Suprapubic skin (tissue), 4 donors: Measurements from ENCODE around the gene AK2. TPM values are rescaled to one million over a fixed set of nuclear protein-coding genes. Genes with fewer than 3 reads are reported as not detected.

Experiments used
- DNase-seq, 2 donors: peaks; one replicate each; pipeline ENCODE4 v3.0.0-alpha.2; 2019; ENCODE audit warnings: low spot score in 2 of 2
- H3K27ac ChIP-seq: fragments of 200-600 bp; sonication (generic); one replicate; pipeline ENCODE4 v1.5.1; 2019
- H3K27me3 ChIP-seq: fragments of 200-600 bp; sonication (generic); one replicate; pipeline ENCODE4 v1.5.1; 2019
- H3K36me3 ChIP-seq: fragments of 200-600 bp; sonication (generic); one replicate; pipeline ENCODE4 v1.5.1; 2019
- H3K4me1 ChIP-seq: fragments of 200-600 bp; sonication (generic); one replicate; pipeline ENCODE4 v1.5.1; 2019
- H3K4me3 ChIP-seq: fragments of 200-600 bp; sonication (generic); one replicate; pipeline ENCODE4 v1.5.1; 2019; ENCODE audit warnings: mild to moderate bottlenecking
- H3K9me3 ChIP-seq: fragments of 200-600 bp; sonication (generic); one replicate; pipeline ENCODE4 v1.5.1; 2019
- CTCF ChIP-seq, 2 donors: fragments of 200-600 bp in 1 of 2; fragments of 450-650 bp in 1 of 2; sonication (generic) in 1 of 2; IDR thresholded peaks; one replicate each; pipeline ENCODE4 v1.5.1; 2016 to 2019; ENCODE audit warnings: antibody characterized with exemption in 2 of 2, mild to moderate bottlenecking in 1 of 2, moderate library complexity in 1 of 2
- EP300 ChIP-seq: sonication (generic); formaldehyde crosslinking; IDR thresholded peaks from one replicate; pipeline ENCODE4 v1.6.1; 2017; ENCODE audit warnings: antibody characterized with exemption
- POLR2A ChIP-seq, 2 donors: fragments of 450-650 bp; IDR thresholded peaks; one replicate each; pipeline ENCODE4 v1.6.1; 2017; ENCODE audit warnings: antibody characterized with exemption in 2 of 2, mild to moderate bottlenecking in 2 of 2, moderate library complexity in 2 of 2
- POLR2AphosphoS5 ChIP-seq, 3 donors: sonication (generic); formaldehyde crosslinking; IDR thresholded peaks; one replicate each; pipeline ENCODE4 v1.6.1; 2017; ENCODE audit warnings: antibody characterized with exemption in 3 of 3
- WGBS: methylation state at CpG from one replicate; pipeline ENCODE4 v1.1.5; 2018; 5-methylcytosine and 5-hydroxymethylcytosine counted together
- total RNA-seq, 4 donors: library from RNA; depleted of rRNA; stranded (reverse); fragments of >200 nt; gene quantifications; one replicate each; pipeline ENCODE4 v1.1.0, GENCODE V29; 2016

The AK2 gene
- total RNA-seq, 4 donors from 2014 or later: 122 to 139 (median 125) TPM

GRCh38 chr1:32984090-32984454 is 52.6 kb downstream of the AK2 start:
- H3K4me3 ChIP-seq: no peak overlapping the region
- H3K27ac ChIP-seq: no peak overlapping the region
- DNase-seq: no peak
- H3K27me3 ChIP-seq: no peaks in the 10 kb centered on the region
- peaks cover 32% of the 10 kb centered on the region for H3K4me1 ChIP-seq
- WGBS: 50% methylated on average over 4 of the region's 4 CpGs
- no peaks in the 10 kb centered on the region for H3K36me3 ChIP-seq
- H3K9me3 ChIP-seq: no peaks in the 10 kb centered on the region
- TF ChIP-seq POLR2A (IDR thresholded peaks at IDR 0.05): no peak
- no peak for TF ChIP-seq POLR2AphosphoS5 (IDR thresholded peaks at IDR 0.05)
- TF ChIP-seq EP300: no peak
- no peak for TF ChIP-seq CTCF (IDR thresholded peaks at IDR 0.05)

GRCh38 chr1:32983020-32983419 is 53.7 kb downstream of the AK2 start:
- Histone ChIP-seq H3K27me3 (no peaks in the 10 kb centered on the region), H3K36me3 (no peaks in the 10 kb centered on the region), H3K27ac (no peak overlapping the region), H3K9me3 (no peaks in the 10 kb centered on the region), H3K4me1 (peaks cover 21% of the 10 kb centered on the region), H3K4me3 (no peak overlapping the region)
- TF ChIP-seq POLR2A (IDR thresholded peaks at IDR 0.05): no peak
- no peak for TF ChIP-seq EP300
- no peak for TF ChIP-seq CTCF (IDR thresholded peaks at IDR 0.05)
- no peak for TF ChIP-seq POLR2AphosphoS5 (IDR thresholded peaks at IDR 0.05)
- 88% methylated on average over 3 of the region's 3 CpGs for WGBS
- no peak for DNase-seq

DNA sequence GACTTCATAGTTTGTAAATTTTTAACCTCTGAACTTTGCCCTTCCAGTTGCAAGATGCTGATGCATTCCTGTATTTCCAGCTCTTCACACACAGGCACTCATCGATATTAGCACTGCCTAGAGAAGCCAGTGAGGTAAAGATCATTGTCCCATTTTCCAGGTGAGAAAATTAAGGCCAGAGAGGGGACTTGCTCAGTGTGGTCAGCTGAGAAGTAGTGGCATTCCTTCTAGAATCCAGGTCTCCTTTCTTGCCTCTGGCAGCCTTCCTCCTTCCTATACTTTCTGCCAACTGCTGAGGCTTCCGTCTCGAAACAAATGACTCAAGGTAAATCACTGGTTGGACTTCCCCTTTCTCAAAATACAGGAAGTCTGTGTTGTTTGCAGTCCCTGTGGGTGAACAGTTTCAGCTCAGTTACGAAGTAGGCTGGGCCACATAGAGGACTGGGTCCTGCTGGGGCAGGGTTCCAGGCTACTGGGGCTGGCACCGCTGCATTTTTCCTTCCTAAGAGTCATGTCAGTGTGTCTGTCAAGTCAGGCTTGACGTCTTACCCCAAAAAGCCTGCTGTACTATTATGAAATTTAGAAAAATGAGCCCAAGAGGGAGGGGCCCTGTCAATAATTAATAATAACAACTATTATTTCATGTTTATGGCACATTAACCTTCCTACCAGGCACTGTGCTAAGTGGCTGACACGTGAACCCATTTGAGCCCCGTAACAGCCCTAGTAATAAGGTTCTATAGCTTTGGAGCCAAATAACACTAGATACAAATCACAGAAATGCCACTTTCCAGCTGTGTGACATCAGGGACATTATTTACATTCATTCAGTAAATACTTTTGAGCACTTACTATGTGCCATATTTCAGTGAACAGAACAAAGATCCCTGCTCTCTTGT is 55.4 kb downstream of the AK2 start:
- peaks cover 19% of the 10 kb centered on the region for H3K4me1 ChIP-seq
- H3K36me3 ChIP-seq: no peaks in the 10 kb centered on the region
- TF ChIP-seq POLR2AphosphoS5 (IDR thresholded peaks at IDR 0.05) (peak in 1 of 3 donors; percentile 10), POLR2A (IDR thresholded peaks at IDR 0.05) (peak in 1 of 2 donors; percentile 38), CTCF (IDR thresholded peaks at IDR 0.05) (no peak), EP300 (no peak)
- H3K9me3 ChIP-seq: no peaks in the 10 kb centered on the region
- WGBS: 18% methylated on average over 8 of the region's 8 CpGs
- H3K27ac ChIP-seq: peak overlapping the region; percentile 75
- no peaks in the 10 kb centered on the region for H3K27me3 ChIP-seq
- no peak for DNase-seq
- H3K4me3 ChIP-seq: no peak overlapping the region

- H3K27ac ChIP-seq: no peak overlapping the region
- no peaks in the 10 kb centered on the region for H3K27me3 ChIP-seq
- no peak overlapping the region for H3K4me3 ChIP-seq
- no peak for DNase-seq
- TF ChIP-seq POLR2AphosphoS5 (IDR thresholded peaks at IDR 0.05): no peak
- peaks cover 19% of the 10 kb centered on the region for H3K4me1 ChIP-seq
- H3K36me3 ChIP-seq: no peaks in the 10 kb centered on the region
- H3K9me3 ChIP-seq: no peaks in the 10 kb centered on the region
- WGBS: 97% methylated on average over 5 of the region's 10 CpGs
These were observed 56.6 kb downstream of the AK2 start for GRCh38 chr1:32980080-32980479.

GRCh38 chr1:32978854-32979253 is 57.8 kb downstream of the AK2 start:
- no peak overlapping the region for H3K27ac ChIP-seq
- no peaks in the 10 kb centered on the region for H3K36me3 ChIP-seq
- H3K9me3 ChIP-seq: no peaks in the 10 kb centered on the region
- no peak for TF ChIP-seq POLR2A (IDR thresholded peaks at IDR 0.05)
- no peak for TF ChIP-seq EP300
- TF ChIP-seq CTCF (IDR thresholded peaks at IDR 0.05): no peak
- TF ChIP-seq POLR2AphosphoS5 (IDR thresholded peaks at IDR 0.05): no peak
- peaks cover 16% of the 10 kb centered on the region for H3K4me1 ChIP-seq
- WGBS: 96% methylated on average over 4 of the region's 4 CpGs
- no peak overlapping the region for H3K4me3 ChIP-seq
- no peaks in the 10 kb centered on the region for H3K27me3 ChIP-seq
- DNase-seq: no peak
